ENCODE measurements around the gene CDK10.

Gene CDK10

DNA sequence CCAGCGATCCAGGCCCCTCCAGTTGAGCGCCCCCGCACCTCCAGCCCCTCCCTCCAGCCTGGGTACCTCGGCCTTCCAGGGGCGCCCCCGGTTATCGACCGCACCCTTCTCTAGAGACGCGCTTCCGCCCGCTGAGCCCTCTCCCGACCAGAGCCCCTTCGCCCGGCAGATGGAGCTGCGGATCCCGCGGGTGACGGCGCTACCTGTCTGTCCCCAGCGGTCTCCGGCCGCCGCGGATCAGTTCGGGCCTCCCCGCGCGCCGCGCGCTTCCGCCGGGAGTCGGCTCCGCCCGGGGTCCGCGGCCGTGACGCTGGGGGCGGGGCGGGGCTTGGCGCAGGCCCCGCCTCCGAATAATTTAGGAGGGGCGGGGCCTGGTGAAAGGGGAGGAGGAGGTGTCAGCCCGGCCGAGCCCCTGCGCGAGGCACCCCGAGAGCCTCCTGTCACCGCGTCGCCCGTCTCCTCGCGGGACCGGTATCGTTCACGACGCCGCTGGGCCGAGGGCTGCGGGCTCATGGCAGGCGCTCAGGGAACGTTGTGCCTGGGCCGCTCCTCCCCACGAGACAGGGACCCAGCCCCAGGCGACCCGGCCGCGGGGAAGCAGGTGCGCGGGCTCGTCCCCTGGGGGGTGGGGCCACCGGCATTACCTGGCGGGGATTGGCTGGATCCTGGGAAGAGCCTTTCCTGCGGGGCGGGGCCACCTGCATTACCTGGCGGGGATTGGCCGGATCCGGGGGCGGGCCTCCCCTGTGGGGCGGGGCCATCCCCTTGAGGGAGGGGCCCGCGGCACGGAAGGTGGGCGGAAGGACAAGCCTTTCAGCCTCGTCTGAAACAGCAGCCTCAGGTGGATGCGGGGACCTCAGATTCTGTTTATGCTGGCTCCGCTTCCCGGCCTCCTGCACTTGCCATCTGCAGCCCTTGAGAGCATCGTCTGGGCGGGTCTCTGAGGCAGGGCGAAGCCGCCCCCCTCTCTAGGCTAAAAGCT, 15.2 kb downstream of the CDK10 start, which contains the start of gene SPATA2L:
TSS of gene SPATA2L (minus strand) at position 281 of the 982 bp plus-strand sequence. CDS start 473 bp downstream, outside the sequence.
- no peak for DNase-seq (ENCODE audit: low read depth, low spot score)
- TF ChIP-seq EZH2 (IDR thresholded peaks at IDR 0.05) (no peak), POLR2AphosphoS5 (IDR thresholded peaks at IDR 0.05; ENCODE audit: borderline replicate concordance, low read depth, low read length) (peak; percentile 41; the same call in 1 of the 2 replicates)
- Histone ChIP-seq H3K36me3 (ENCODE audit: insufficient read depth, low read length) (no peaks in the 10 kb centered on the region), H3K9me3 (ENCODE audit: low read depth, low read length) (no peaks in the 10 kb centered on the region), H3K27ac (no peak within 1 kb of the TSS), H3K4me3 (peak within 1 kb of the TSS; percentile 79), H3K9ac (ENCODE audit: insufficient read length) (peak within 1 kb of the TSS; percentile 20)

DNA sequence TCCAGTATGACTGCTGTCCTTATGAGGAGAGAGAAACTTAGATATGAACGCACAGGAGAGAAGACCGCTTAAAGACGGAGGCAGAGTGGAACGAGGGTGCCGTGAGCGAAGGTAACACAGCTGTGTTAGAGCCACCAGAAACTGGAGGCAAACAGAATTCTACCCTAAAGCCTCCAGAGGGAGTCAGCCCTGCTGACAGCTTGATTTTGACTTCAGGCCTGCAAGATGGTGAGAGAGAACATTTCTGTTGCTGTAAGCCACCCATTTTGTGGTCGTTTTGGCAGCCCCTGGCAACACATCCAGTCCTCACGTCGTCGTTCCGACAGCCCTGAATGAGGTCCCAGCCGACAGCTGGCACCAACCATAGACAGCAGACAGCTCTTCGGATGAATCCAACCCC, 17.8 kb downstream of the CDK10 start:
- H3K36me3 ChIP-seq (ENCODE audit: insufficient read depth, low read length) = no peaks in the 10 kb centered on the region
- no peaks in the 10 kb centered on the region for H3K9me3 ChIP-seq (ENCODE audit: low read depth, low read length)
- no peak for DNase-seq (ENCODE audit: low read depth, low spot score)
- TF ChIP-seq EZH2 (IDR thresholded peaks at IDR 0.05) (no peak), FOXP2 (optimal IDR thresholded peaks at IDR 0.05; ENCODE audit: control extremely low read depth, extremely low read length, insufficient read depth) (no peak), POLR2AphosphoS5 (IDR thresholded peaks at IDR 0.05; ENCODE audit: borderline replicate concordance, low read depth, low read length) (no peak)
- H3K9ac ChIP-seq (ENCODE audit: insufficient read length) = no peak overlapping the region
- no peak overlapping the region for H3K4me3 ChIP-seq
- no peak overlapping the region for H3K27ac ChIP-seq

GRCh38 chr16:89705006-89705405, 18.5 kb downstream of the CDK10 start:
- no peaks in the 10 kb centered on the region for H3K9me3 ChIP-seq (ENCODE audit: low read depth, low read length)
- no peak for DNase-seq (ENCODE audit: low read depth, low spot score)
- no peak overlapping the region for H3K27ac ChIP-seq
- no peaks in the 10 kb centered on the region for H3K36me3 ChIP-seq (ENCODE audit: insufficient read depth, low read length)
- TF ChIP-seq POLR2AphosphoS5 (IDR thresholded peaks at IDR 0.05; ENCODE audit: borderline replicate concordance, low read depth, low read length) (no peak), FOXP2 (optimal IDR thresholded peaks at IDR 0.05; ENCODE audit: control extremely low read depth, extremely low read length, insufficient read depth) (no peak), EZH2 (IDR thresholded peaks at IDR 0.05) (no peak)
- no peak overlapping the region for H3K4me3 ChIP-seq
- no peak overlapping the region for H3K9ac ChIP-seq (ENCODE audit: insufficient read length)

GRCh38 chr16:89706518-89707260, 20.2 kb downstream of the CDK10 start:
- no peak for TF ChIP-seq FOXP2 (optimal IDR thresholded peaks at IDR 0.05; ENCODE audit: control extremely low read depth, extremely low read length, insufficient read depth)
- H3K9ac ChIP-seq (ENCODE audit: insufficient read length) = no peak overlapping the region
- H3K4me3 ChIP-seq = peak overlapping the region; percentile 70; the same call in 1 of the 2 replicates
- DNase-seq (ENCODE audit: low read depth, low spot score) = no peak
- no peaks in the 10 kb centered on the region for H3K36me3 ChIP-seq (ENCODE audit: insufficient read depth, low read length)
- no peak overlapping the region for H3K27ac ChIP-seq
- H3K9me3 ChIP-seq (ENCODE audit: low read depth, low read length) = no peaks in the 10 kb centered on the region

DNA sequence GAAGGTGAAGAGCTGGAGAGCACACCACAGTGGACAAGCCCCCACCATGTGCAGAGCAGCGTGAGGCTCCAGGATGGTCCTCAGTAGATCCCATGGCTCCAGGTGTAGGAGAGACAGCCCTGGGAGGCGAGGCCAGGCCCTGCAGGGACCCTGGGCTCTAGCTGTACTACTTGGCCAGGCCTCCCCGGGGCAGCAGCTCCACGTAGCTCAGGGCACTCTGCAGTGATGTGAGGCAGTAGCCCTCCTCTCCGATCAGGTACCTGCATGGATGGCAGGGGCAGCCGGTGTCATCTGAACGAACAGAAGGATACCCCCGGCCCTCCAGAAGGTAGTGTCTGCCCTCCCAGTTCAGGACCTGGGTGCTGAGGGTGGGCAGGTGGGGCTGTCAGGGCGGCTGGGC, 21.2 kb downstream of the CDK10 start:
- Histone ChIP-seq H3K4me3 (no peak overlapping the region), H3K9ac (ENCODE audit: insufficient read length) (no peak overlapping the region), H3K36me3 (ENCODE audit: insufficient read depth, low read length) (no peaks in the 10 kb centered on the region), H3K9me3 (ENCODE audit: low read depth, low read length) (no peaks in the 10 kb centered on the region), H3K27ac (no peak overlapping the region)
- no peak for TF ChIP-seq EZH2 (IDR thresholded peaks at IDR 0.05)
- TF ChIP-seq FOXP2 (optimal IDR thresholded peaks at IDR 0.05; ENCODE audit: control extremely low read depth, extremely low read length, insufficient read depth) = no peak
- no peak for TF ChIP-seq POLR2AphosphoS5 (IDR thresholded peaks at IDR 0.05; ENCODE audit: borderline replicate concordance, low read depth, low read length)
- no peak for DNase-seq (ENCODE audit: low read depth, low spot score)

GRCh38 chr16:89708481-89708931, 22.0 kb downstream of the CDK10 start:
- Histone ChIP-seq H3K36me3 (ENCODE audit: insufficient read depth, low read length) (no peaks in the 10 kb centered on the region), H3K9ac (ENCODE audit: insufficient read length) (no peak overlapping the region), H3K4me3 (no peak overlapping the region), H3K27ac (no peak overlapping the region), H3K9me3 (ENCODE audit: low read depth, low read length) (no peaks in the 10 kb centered on the region)
- DNase-seq (ENCODE audit: low read depth, low spot score) = no peak
- TF ChIP-seq POLR2AphosphoS5 (IDR thresholded peaks at IDR 0.05; ENCODE audit: borderline replicate concordance, low read depth, low read length) (no peak), FOXP2 (optimal IDR thresholded peaks at IDR 0.05; ENCODE audit: control extremely low read depth, extremely low read length, insufficient read depth) (no peak), EZH2 (IDR thresholded peaks at IDR 0.05) (no peak)

GRCh38 chr16:89709166-89709565, 22.7 kb downstream of the CDK10 start:
- no peak for DNase-seq (ENCODE audit: low read depth, low spot score)
- Histone ChIP-seq H3K36me3 (ENCODE audit: insufficient read depth, low read length) (peaks cover 1% of the 10 kb centered on the region; the same call in 1 of the 2 replicates), H3K27ac (no peak overlapping the region), H3K4me3 (no peak overlapping the region), H3K9me3 (ENCODE audit: low read depth, low read length) (no peaks in the 10 kb centered on the region), H3K9ac (ENCODE audit: insufficient read length) (no peak overlapping the region)
- TF ChIP-seq EZH2 (IDR thresholded peaks at IDR 0.05) (no peak), FOXP2 (optimal IDR thresholded peaks at IDR 0.05; ENCODE audit: control extremely low read depth, extremely low read length, insufficient read depth) (no peak), POLR2AphosphoS5 (IDR thresholded peaks at IDR 0.05; ENCODE audit: borderline replicate concordance, low read depth, low read length) (no peak)

DNA sequence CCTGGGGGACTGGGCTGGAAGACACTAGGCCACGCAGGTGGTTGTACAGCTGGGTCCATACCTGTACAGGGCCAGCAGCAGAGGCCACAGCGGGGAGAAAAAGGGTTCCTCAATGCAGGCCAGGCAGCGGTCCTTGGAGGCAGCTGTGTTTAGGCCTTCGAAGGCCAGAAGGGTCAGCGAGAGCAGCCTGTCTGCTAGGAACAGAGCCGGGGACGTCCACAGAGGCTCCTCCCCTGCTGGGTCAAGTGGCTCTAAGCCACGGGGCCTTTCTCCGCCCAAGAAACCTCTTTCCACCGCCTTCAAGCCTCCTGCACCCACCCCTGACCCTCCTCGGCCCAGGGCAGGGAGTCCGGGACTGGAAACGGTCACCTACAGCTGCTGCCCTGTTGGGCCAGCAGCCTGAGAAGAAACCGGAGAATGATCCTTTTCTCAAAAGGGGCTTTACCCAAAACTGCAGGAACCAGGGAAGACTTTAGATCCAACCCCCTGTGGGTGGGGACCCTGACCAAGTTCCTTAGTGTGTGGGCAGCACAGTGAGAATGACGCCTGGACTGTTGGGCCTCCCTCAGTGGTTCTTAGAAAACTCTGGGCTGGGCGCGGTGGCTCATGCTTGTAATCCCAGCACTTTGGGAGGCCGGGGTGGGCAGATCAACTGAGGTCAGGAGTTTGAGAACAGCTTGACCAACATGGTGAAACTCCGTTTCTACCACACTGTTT, 23.4 kb downstream of the CDK10 start:
- no peak for DNase-seq (ENCODE audit: low read depth, low spot score)
- no peak overlapping the region for H3K9ac ChIP-seq (ENCODE audit: insufficient read length)
- no peak overlapping the region for H3K4me3 ChIP-seq
- no peak for TF ChIP-seq EZH2 (IDR thresholded peaks at IDR 0.05)
- TF ChIP-seq FOXP2 (optimal IDR thresholded peaks at IDR 0.05; ENCODE audit: control extremely low read depth, extremely low read length, insufficient read depth) = no peak
- peaks cover 7% of the 10 kb centered on the region; the same call in 1 of the 2 replicates for H3K36me3 ChIP-seq (ENCODE audit: insufficient read depth, low read length)
- H3K27ac ChIP-seq = no peak overlapping the region
- no peaks in the 10 kb centered on the region for H3K9me3 ChIP-seq (ENCODE audit: low read depth, low read length)

All from SK-N-MC (cell line).